Neural crest cell (in vitro differentiated cells): ENCODE data around the gene BBLN. TPM values are rescaled to one million over a fixed set of nuclear protein-coding genes. Genes with fewer than 3 reads are reported as not detected.

Source experiments
- DNase-seq: peaks from one replicate; pipeline ENCODE4 v3.0.0; 2021; ENCODE audit warnings: low read depth, mixed read lengths, low spot score
- H3K27ac Mint-ChIP-seq: one replicate; pipeline ENCODE4 v1.8.0; 2021; ENCODE audit warnings: mild to moderate bottlenecking, mixed read lengths; ENCODE audit not compliant: unreplicated experiment
- H3K27me3 Mint-ChIP-seq: 2 replicates; pipeline ENCODE4 v1.8.0; 2021; ENCODE audit warnings: low read depth, mild to moderate bottlenecking, mixed read lengths
- H3K36me3 Mint-ChIP-seq: 2 replicates; pipeline ENCODE4 v1.8.0; 2021; ENCODE audit warnings: low read depth, mild to moderate bottlenecking, mixed read lengths
- H3K4me1 Mint-ChIP-seq: 2 replicates; pipeline ENCODE4 v1.8.0; 2021; ENCODE audit warnings: mixed read lengths
- H3K4me3 Mint-ChIP-seq: one replicate; pipeline ENCODE4 v1.8.0; 2021; ENCODE audit warnings: mild to moderate bottlenecking, mixed read lengths
- H3K9me3 Mint-ChIP-seq: 2 replicates; pipeline ENCODE4 v1.8.0; 2021; ENCODE audit warnings: mixed read lengths
- total RNA-seq: library from RNA; stranded (reverse); gene quantifications from 2 replicates; pipeline ENCODE4 v1.2.1, GENCODE V29; 2021
- TF ChIP-seq, protein P1 (sequence below): fragments of 200-600 bp; sonication (generic); conservative IDR thresholded peaks from 2 replicates; pipeline ENCODE4 v1.5.0; 2021; ENCODE audit warnings: antibody characterized with exemption, mild to moderate bottlenecking

Gene BBLN
- total RNA-seq, 1 donor from 2014 or later = 82.5 TPM

DNA sequence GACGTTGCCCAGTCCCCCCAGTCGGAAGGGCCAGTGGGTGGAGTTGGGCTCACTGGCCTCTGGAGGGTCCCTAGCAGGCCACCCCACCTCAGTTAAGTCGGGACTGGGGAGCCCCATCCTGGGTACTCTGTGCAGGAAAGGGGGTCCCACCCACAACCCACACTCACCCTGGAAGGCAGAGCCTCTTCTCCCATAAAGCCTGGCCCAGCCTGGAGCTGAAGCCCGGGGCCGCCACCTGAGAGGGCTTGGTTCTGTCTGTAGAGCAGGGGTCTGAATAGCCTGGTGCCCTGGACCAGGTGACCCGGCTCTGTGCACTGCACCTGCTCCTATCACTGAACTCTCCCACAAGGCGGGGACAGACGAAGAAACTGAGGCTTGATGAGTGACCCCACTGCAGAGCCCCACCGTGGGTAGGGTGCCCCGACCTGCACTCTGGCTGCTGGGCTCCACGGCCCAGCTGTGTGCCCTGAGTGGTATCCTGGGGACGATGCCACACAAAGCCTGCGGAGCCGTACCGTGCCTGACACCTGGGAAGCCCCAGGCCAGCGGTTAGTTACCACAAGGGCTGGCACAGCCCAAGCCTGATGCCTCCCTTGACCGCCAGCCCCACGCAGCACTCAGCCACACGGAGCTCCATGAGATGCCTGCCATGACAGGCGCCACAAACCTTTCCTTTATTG is 39.9 kb upstream of the BBLN start:
- TF ChIP-seq, protein P1, sequence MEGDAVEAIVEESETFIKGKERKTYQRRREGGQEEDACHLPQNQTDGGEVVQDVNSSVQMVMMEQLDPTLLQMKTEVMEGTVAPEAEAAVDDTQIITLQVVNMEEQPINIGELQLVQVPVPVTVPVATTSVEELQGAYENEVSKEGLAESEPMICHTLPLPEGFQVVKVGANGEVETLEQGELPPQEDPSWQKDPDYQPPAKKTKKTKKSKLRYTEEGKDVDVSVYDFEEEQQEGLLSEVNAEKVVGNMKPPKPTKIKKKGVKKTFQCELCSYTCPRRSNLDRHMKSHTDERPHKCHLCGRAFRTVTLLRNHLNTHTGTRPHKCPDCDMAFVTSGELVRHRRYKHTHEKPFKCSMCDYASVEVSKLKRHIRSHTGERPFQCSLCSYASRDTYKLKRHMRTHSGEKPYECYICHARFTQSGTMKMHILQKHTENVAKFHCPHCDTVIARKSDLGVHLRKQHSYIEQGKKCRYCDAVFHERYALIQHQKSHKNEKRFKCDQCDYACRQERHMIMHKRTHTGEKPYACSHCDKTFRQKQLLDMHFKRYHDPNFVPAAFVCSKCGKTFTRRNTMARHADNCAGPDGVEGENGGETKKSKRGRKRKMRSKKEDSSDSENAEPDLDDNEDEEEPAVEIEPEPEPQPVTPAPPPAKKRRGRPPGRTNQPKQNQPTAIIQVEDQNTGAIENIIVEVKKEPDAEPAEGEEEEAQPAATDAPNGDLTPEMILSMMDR = no peak
- peaks cover 9% of the 10 kb centered on the region for H3K4me1 Mint-ChIP-seq

DNA sequence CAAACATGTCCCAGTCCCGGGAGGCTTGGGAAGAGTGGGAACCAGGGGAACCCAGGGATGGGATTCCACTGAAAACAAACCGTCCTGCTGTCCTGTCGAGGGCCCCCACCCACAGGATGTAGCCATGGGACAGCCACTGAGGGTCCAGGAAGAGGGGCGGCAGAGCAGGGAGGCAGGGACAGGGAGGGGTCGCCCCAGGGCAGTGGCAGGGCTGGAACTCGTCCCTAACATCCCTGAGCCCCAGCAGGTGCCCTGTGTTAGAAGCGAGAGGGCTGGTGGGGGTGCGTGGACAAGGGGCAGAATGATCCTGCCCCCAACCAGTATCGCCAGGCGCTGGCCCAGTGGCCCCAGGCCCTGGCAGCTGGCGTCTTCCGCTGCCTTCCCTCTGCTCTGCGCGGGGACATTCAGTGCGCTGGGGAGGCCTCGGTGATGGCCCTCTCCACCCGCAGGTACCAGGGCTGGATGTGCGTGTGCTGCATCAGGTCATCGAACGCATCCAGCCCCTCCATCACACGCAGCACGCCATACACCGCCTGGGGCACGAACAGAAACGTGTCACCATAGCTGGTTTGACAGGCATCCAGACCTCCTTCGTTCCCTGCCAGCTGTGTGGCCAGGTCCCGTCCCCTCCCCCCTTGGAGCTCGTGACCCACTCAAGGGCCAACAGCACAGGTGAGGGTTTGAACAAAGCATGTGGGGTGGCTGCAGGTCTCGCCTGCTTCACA is 39.2 kb upstream of the BBLN start:
- H3K36me3 Mint-ChIP-seq = no peaks in the 10 kb centered on the region
- no peak overlapping the region for H3K4me3 Mint-ChIP-seq
- DNase-seq = no peak
- H3K9me3 Mint-ChIP-seq = no peaks in the 10 kb centered on the region
- no peak overlapping the region for H3K27ac Mint-ChIP-seq
- peaks cover 16% of the 10 kb centered on the region for H3K4me1 Mint-ChIP-seq
- peaks cover 2% of the 10 kb centered on the region for H3K27me3 Mint-ChIP-seq
- TF ChIP-seq, protein P1 = no peak

More for the DNA sequence above, 39.9 kb upstream of the BBLN start:
- H3K36me3 Mint-ChIP-seq = no peaks in the 10 kb centered on the region
- no peak overlapping the region for H3K27ac Mint-ChIP-seq
- H3K9me3 Mint-ChIP-seq = no peaks in the 10 kb centered on the region
- H3K4me3 Mint-ChIP-seq = no peak overlapping the region
- H3K27me3 Mint-ChIP-seq = peaks cover 2% of the 10 kb centered on the region
- no peak for DNase-seq

DNA sequence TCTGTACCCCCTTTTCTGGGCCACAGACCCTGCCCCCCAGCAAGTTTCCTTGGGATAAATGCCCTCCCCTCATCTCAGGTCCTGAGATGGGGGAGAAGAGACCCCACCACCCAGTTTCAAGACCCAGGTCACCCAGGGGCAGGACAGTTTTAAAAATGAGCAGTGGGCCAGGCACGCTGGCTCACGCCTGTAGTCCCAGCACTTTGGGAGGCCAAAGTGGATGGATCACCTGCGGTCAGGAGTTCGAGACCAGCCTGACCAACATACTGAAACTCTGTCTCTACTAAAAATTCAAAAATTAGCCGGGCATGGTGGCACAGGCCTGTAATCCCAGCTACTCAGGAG is 38.6 kb upstream of the BBLN start:
- H3K36me3 Mint-ChIP-seq = no peaks in the 10 kb centered on the region
- TF ChIP-seq, protein P1 = no peak
- H3K4me1 Mint-ChIP-seq = peaks cover 21% of the 10 kb centered on the region
- H3K27ac Mint-ChIP-seq = no peak overlapping the region
- H3K27me3 Mint-ChIP-seq = peaks cover 2% of the 10 kb centered on the region
- DNase-seq = no peak
- no peak overlapping the region for H3K4me3 Mint-ChIP-seq
- H3K9me3 Mint-ChIP-seq = no peaks in the 10 kb centered on the region

DNA sequence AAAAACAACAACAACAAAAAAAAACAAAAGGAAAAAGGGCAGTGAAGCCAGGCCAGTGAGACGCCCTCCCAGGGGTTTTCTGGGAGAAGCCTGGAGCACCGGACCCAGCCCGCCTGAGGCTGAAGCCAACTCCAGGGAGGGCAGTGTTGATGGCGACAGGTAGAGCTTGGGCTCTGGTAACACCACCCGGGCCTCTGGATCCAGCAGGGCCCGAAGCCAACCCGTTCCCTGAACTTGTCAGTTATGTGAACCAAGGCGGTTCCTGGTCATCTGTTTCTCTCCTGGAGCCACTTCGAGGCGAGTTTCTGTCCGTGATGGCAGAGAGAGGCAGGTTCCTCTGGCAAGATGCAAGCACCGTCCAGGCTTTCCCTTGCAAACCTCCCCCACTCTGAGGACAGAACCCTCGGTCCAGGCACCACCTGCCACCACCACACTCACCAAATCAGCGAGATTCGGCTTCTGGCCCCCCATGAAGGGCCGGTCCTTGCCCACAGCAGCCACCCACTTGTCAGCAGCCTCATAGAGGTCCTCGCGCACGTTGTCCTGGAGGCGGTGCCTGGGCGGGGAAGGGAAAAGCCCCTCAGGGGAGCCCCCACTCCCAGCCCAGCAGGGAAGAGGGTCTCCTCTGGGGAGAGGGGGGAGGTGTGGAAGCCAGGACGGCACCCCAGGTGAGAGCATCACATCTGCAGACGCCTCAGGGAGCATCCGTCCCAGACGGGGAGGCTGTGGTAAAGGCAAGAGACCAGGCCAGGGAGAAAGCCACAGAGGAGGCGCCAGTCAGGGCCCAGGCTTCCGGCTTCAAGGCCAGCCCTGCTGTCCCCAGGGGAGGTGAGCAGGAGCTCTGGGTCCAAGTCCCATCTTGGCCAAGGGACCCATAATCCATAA is 37.9 kb upstream of the BBLN start:
- TF ChIP-seq, protein P1 = no peak
- Mint-ChIP-seq H3K36me3 (no peaks in the 10 kb centered on the region), H3K27me3 (peaks cover 2% of the 10 kb centered on the region), H3K4me1 (peaks cover 21% of the 10 kb centered on the region), H3K9me3 (no peaks in the 10 kb centered on the region), H3K27ac (no peak overlapping the region), H3K4me3 (no peak overlapping the region)
- no peak for DNase-seq

DNA sequence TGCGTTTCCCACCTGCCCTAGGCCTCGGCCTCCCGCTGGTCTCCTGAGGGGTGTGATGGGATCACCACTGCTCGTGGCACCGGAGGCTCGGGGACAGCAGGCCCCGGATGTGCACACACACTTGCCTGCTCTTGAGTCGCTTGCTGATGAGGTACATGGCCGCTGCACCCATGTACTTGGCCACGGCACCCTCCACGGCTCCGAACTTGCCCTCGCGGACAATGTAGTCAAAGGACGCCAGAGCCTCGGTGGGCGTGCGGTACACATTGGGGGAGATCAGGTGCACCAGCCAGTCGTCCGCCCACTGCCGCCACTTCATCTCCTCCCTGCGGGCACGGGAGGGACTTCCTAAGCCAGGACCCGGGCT is 37.3 kb upstream of the BBLN start:
- Mint-ChIP-seq H3K9me3 (no peaks in the 10 kb centered on the region), H3K4me1 (peaks cover 16% of the 10 kb centered on the region), H3K27ac (no peak overlapping the region), H3K4me3 (no peak overlapping the region), H3K27me3 (no peaks in the 10 kb centered on the region), H3K36me3 (no peaks in the 10 kb centered on the region)
- DNase-seq = no peak
- TF ChIP-seq, protein P1 = no peak
